22Rv1 (cell line): ENCODE measurements around the gene SH3RF3.

Experiments used
- ZFX ChIP-seq: fragments of 450-650 bp; IDR thresholded peaks from 2 replicates; pipeline ENCODE4 v1.6.1; 2017; ENCODE audit warnings: antibody characterized with exemption, borderline replicate concordance
- TF ChIP-seq, protein P1 (sequence below): fragments of 450-650 bp; IDR thresholded peaks from 2 replicates; pipeline ENCODE4 v1.5.1; 2017; ENCODE audit warnings: mild to moderate bottlenecking

DNA sequence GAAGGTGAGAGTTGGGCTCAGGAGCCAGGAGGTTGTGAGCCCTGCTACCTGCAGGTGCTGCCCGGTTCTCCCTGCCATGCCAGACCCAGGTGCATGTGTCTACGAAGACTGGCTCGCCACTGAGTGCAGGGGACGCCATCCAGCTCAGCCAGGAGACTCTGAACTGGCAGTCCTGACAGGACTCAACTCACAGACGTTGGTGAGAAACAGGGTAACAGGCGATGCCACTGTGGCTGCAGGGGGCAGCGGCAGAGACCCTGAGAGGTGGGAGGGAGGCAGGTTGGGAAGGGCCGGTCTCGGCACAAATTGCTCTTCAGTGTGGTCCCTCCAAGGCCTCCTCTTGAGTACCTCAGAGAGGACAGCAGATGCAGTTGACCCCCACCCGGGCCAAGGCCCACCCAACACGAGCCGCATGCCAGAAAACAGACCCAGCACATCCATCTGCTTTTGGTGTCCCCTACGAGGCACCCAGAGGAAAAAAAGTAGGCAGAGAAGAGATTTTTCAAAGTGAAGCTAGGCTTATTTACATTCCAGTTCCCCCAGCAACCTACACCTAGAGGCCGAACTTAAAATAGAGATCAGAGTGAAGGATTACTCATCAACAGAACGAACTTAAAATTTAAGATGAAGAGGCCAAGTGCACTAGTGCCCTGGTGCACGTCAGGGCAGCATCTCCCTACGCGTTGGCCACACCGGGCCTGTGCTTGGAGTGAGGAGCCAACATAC lies 300.0 kb downstream of the SH3RF3 start:
- TF ChIP-seq, protein P1, sequence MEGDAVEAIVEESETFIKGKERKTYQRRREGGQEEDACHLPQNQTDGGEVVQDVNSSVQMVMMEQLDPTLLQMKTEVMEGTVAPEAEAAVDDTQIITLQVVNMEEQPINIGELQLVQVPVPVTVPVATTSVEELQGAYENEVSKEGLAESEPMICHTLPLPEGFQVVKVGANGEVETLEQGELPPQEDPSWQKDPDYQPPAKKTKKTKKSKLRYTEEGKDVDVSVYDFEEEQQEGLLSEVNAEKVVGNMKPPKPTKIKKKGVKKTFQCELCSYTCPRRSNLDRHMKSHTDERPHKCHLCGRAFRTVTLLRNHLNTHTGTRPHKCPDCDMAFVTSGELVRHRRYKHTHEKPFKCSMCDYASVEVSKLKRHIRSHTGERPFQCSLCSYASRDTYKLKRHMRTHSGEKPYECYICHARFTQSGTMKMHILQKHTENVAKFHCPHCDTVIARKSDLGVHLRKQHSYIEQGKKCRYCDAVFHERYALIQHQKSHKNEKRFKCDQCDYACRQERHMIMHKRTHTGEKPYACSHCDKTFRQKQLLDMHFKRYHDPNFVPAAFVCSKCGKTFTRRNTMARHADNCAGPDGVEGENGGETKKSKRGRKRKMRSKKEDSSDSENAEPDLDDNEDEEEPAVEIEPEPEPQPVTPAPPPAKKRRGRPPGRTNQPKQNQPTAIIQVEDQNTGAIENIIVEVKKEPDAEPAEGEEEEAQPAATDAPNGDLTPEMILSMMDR, result no peak
- no peak for TF ChIP-seq ZFX
